HL-60/S4 treated with phorbol 12-myristate 13-acetate at 8.2 ng/mL for 4 days and 3 days (cell line): ENCODE results near the gene ITPRID1.
"Not testable (repeated sequence)": the region's sequence is repeated elsewhere in the genome, so short reads cannot be mapped to it uniquely, and the experiment has no call there.

Experiments used
- in situ Hi-C: fragments of 300-500 bp; cut with MboI; formaldehyde crosslinking; loops from 2 replicates; pipeline ENCODE4 v1.15.0; 2022; ENCODE audit warnings: low sequenced_read_pairs

The ITPRID1 gene

DNA sequence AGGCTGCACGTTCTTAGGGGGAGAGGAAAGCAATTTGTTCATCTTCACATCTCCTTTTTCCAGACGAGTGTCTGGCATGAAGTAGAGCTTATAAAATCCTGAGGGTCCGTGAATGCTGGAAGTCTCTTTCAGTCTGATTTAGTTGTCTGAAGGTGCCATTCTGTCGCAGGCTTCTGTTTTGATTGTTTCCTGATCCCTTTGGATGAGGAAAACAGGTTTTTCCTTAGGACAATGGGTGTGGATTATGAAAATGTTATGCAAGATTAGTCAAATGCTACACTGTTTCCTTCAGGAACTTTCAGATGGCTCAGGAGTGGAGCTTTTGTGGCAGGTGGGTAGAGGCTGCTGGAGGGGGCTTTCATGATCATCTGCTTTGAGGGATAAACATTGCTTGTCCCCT is at the start of gene ITPRID1:
ITPRID1 (plus strand) TSS at position 301 of the 400 bp plus-strand sequence. CDS start 38,935 bp downstream, outside the sequence.
- in situ Hi-C loops, result no loop called here

DNA sequence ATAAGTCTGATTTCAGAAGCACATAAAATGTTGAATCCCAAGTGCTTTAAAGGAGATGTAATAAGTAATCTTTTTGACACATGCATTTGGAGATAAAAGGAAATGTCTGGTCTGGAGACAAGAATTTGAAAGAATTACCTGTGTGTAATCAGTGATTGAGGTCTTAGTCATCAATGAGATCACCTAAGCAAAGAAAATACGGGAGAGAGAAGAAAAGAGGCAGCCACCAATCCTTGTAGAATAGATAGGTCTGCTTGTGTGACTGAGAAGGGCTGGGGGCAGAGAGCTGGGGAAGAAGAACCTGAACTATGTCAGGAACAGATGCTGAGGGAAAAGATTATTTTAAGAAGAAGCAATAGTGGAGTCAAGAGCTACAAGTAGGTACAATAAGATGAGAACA is 49.3 kb upstream of the ITPRID1 start:
- in situ Hi-C loops, result no loop called here

GRCh38 chr7:31465285-31465684 is 48.6 kb upstream of the ITPRID1 start:
- in situ Hi-C loops, result no loop called here

DNA sequence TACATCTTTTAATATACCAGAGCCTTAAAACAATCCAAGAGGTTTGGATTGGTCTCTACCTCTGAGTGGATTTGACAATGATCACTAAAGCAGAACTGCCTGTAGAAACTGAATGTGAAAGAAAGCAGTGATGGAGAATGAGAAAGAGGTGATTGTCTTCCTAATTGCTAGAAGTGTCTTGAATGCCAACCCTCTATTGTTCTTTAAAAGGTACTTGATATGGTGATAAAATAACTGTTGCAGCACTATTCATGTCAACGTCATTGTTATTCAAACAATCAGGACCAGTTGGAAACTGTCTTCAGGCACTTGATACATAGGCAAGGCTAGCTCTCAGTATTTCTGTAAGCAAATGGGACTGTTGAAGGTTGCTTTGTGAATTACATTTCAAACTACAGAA is 47.9 kb upstream of the ITPRID1 start:
- in situ Hi-C loops, result no loop called here

GRCh38 chr7:31470883-31471282 is 43.0 kb upstream of the ITPRID1 start:
- in situ Hi-C loops, result not testable (repeated sequence)

DNA sequence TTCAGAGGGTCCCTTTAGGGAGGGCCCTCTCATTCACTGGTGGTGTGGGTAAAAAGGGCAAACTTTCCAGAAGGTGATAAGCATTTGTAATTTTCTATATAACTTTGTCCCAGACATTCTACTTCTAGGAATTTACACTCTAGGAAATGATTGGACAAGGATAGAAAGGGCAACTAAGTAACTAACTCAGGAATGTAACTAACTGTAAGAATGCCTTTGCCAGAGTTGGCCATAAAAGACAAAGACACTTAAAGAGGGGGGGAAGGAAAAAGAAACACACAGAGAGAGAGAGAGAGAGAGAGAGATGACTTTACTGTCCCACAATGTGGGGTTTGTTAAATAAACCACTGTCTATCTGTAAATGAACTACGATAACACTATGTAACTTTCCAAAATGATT is 38.5 kb upstream of the ITPRID1 start:
- in situ Hi-C loops, result loop anchor here (25.0 kb wide), 1 partner anchor 338 kb away; no protein-coding TSS in a partner anchor

GRCh38 chr7:31476073-31476745 is 37.7 kb upstream of the ITPRID1 start:
- in situ Hi-C loops, result loop anchor here (25.0 kb wide), 1 partner anchor 339 kb away; no protein-coding TSS in a partner anchor

GRCh38 chr7:31476941-31477677 is 36.8 kb upstream of the ITPRID1 start:
- in situ Hi-C loops, result loop anchor here (25.0 kb wide), 1 partner anchor 340 kb away; no protein-coding TSS in a partner anchor

DNA sequence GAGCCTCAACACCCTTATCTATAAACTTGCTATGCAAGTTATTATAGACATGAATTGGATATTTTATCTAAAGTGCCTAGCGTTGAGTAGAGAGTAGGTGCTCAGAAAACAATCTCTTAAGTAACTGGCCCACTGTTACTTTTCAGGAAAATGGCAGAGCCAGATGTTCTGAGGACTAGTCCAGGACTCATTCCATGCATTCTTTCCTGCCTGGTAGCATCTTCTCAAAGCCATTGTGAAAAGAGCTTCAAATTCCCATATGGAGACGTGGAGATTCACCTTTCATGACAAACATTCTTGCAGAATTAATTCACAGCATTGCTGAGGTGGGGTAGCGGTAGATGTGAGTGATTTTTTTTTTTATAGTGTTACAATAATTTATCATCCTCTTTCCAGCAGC is 35.9 kb upstream of the ITPRID1 start:
- in situ Hi-C loops, result loop anchor here (25.0 kb wide), 1 partner anchor 341 kb away; no protein-coding TSS in a partner anchor

- in situ Hi-C loops, result loop anchor here (25.0 kb wide), 1 partner anchor 341 kb away; no protein-coding TSS in a partner anchor
Measured at GRCh38 chr7:31478721-31479120, 35.2 kb upstream of the ITPRID1 start.

DNA sequence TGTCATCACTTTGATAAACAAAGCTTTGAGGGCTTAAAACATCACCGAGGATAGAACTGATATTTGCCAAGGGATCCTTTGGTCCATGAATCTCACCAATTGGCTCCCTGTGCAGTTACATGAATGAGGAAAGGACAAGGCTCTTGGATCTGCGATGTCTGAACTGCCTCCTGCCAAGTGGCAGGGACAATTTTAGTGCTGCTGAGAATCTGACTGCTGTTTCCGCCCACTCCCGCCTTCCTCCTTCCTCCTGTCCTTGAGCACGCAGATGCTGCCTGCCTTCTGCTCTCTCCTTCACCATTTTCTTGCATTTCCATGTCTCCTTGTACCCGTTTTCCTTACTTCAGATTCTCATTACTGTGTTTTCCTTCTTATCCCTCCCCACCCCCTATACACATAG is 26.8 kb upstream of the ITPRID1 start:
- in situ Hi-C loops, result loop anchor here (25.0 kb wide), 1 partner anchor 350 kb away; no protein-coding TSS in a partner anchor

GRCh38 chr7:31487476-31487875 is 26.4 kb upstream of the ITPRID1 start:
- in situ Hi-C loops, result loop anchor here (25.0 kb wide), 1 partner anchor 350 kb away; no protein-coding TSS in a partner anchor

DNA sequence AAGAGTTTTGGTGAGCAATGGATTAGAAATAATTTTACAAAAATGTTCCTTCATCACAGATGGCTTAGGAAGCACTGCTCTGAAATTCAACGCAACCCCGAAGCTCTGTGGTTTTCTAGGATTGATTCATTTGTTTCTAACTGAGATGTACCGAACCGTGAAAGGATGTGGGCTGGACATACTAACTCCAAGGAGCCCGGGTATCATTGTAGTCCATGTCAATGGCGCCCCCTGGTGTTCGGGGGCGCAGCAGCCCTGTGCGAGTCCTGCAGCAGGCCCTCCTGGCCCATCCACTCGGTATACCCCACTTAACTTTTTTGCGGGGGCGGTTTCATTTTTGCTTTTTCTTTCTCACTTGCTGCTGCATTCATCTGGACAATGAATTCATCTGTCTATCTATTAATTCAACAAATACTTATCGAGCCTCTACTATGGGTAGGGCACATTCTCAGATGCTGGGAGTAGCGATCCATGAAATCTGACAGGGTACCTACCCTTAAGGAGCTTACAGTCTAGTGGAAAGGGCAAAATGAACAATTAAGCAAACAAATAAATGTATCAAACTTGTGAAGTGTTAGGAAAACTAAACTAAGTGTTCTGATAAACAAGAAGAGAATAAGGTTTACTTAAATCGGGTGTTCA is 25.2 kb upstream of the ITPRID1 start:
- in situ Hi-C loops, result loop anchor here (25.0 kb wide), 1 partner anchor 351 kb away; no protein-coding TSS in a partner anchor

DNA sequence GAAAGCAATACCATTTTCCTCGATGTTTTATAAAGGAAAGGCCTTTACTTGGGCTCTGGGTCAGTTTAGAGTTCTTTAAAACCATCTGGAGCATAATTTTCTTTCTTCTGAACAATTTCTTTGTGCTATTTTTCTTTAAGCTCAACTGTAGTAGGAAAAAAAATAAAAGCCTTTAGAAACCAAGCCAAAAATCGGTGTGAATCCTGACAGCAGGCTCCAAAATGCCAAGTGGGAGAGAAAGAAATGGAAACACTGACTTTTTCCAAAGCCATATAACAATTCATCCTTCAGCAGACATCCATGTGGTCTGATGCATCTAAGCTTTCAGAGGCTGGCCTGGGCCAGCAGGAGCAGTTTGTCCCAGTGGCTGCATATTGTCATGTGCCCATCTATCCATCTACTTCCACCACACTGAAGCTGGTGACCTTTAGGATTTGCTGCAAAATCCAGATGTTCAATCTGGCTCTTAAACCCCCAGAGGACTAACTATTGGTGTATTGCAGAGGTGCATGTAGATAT is 23.0 kb upstream of the ITPRID1 start:
- in situ Hi-C loops, result loop anchor here (25.0 kb wide), 1 partner anchor 354 kb away; no protein-coding TSS in a partner anchor

- in situ Hi-C loops, result loop anchor here (25.0 kb wide), 1 partner anchor 355 kb away; no protein-coding TSS in a partner anchor
Measured at GRCh38 chr7:31492086-31492485, 21.8 kb upstream of the ITPRID1 start.

- in situ Hi-C loops, result loop anchor here (25.0 kb wide), 1 partner anchor 356 kb away; no protein-coding TSS in a partner anchor
Measured at GRCh38 chr7:31493714-31494181, 20.1 kb upstream of the ITPRID1 start.

GRCh38 chr7:31494421-31494820 is 19.5 kb upstream of the ITPRID1 start:
- in situ Hi-C loops, result loop anchor here (25.0 kb wide), 1 partner anchor 357 kb away; no protein-coding TSS in a partner anchor

DNA sequence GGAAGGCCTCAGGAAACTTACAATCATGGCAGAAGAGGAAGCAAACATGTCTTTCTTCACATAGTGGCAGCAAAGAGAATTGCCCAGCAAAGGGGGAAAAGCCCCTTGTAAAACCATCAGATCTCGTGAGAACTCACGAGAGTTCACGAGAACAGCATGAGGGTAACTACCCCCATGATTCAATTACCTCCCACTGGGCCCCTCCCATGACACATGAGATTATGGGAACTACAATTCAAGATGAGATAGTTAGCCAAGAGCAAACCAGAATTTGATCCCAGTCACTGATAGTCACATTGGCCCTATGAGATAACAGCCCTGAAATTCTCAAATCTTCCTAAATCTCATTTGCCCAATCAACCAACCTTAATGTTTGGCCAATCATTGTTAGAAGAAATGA is 18.2 kb upstream of the ITPRID1 start:
- in situ Hi-C loops, result loop anchor here (25.0 kb wide), 1 partner anchor 358 kb away; no protein-coding TSS in a partner anchor

GRCh38 chr7:31497516-31497915 is 16.4 kb upstream of the ITPRID1 start:
- in situ Hi-C loops, result loop anchor here (25.0 kb wide), 1 partner anchor 360 kb away; no protein-coding TSS in a partner anchor

GRCh38 chr7:31500656-31501055 is 13.2 kb upstream of the ITPRID1 start:
- in situ Hi-C loops, result no loop called here
